ENCODE measurements around the gene CFAP92.

CFAP92 gene

GRCh38 chr3:129025691-129026435, 32.0 kb upstream of the CFAP92 start:
- DNase-seq (ENCODE audit: low read depth in 2 of 3, low spot score in 1 of 3) = no peak

- no peak for DNase-seq (ENCODE audit: low read depth in 2 of 3, low spot score in 1 of 3)
Measured at GRCh38 chr3:129025108-129025507, 31.2 kb upstream of the CFAP92 start.

- DNase-seq (ENCODE audit: low read depth in 2 of 3, low spot score in 1 of 3) = no peak
Measured at GRCh38 chr3:129023909-129024308, 30.0 kb upstream of the CFAP92 start.

- DNase-seq (ENCODE audit: low read depth in 2 of 3, low spot score in 1 of 3) = no peak
Measured at GRCh38 chr3:129023008-129023358, 29.1 kb upstream of the CFAP92 start.

GRCh38 chr3:129022114-129023007, 28.5 kb upstream of the CFAP92 start:
- no peak for DNase-seq (ENCODE audit: low read depth in 2 of 3, low spot score in 1 of 3)

- no peak for DNase-seq (ENCODE audit: low read depth in 2 of 3, low spot score in 1 of 3)
Measured at GRCh38 chr3:129021140-129021551, 27.3 kb upstream of the CFAP92 start.

- DNase-seq (ENCODE audit: low read depth in 2 of 3, low spot score in 1 of 3) = no peak
Measured at GRCh38 chr3:129020691-129021090, 26.8 kb upstream of the CFAP92 start.

- DNase-seq (ENCODE audit: low read depth in 2 of 3, low spot score in 1 of 3) = no peak
Measured at GRCh38 chr3:129019266-129019665, 25.4 kb upstream of the CFAP92 start.

- no peak for DNase-seq (ENCODE audit: low read depth in 2 of 3, low spot score in 1 of 3)
Measured at GRCh38 chr3:129018751-129019150, 24.9 kb upstream of the CFAP92 start.

GRCh38 chr3:129018271-129018670, 24.4 kb upstream of the CFAP92 start:
- DNase-seq (ENCODE audit: low read depth in 2 of 3, low spot score in 1 of 3) = no peak

GRCh38 chr3:129017484-129017899, 23.6 kb upstream of the CFAP92 start:
- no peak for DNase-seq (ENCODE audit: low read depth in 2 of 3, low spot score in 1 of 3)

- no peak for DNase-seq (ENCODE audit: low read depth in 2 of 3, low spot score in 1 of 3)
Measured at GRCh38 chr3:129016720-129017483, 23.0 kb upstream of the CFAP92 start.

GRCh38 chr3:129016356-129016719, 22.5 kb upstream of the CFAP92 start:
- peak in 2 of 3 donors; percentile 32 to 45 for DNase-seq (ENCODE audit: low read depth in 2 of 3, low spot score in 1 of 3)

GRCh38 chr3:129015388-129016105, 21.7 kb upstream of the CFAP92 start:
- no peak for DNase-seq (ENCODE audit: low read depth in 2 of 3, low spot score in 1 of 3)

GRCh38 chr3:129014793-129015345, 21.0 kb upstream of the CFAP92 start:
- DNase-seq (ENCODE audit: low read depth in 2 of 3, low spot score in 1 of 3) = no peak

GRCh38 chr3:129014148-129014547, 20.3 kb upstream of the CFAP92 start:
- DNase-seq (ENCODE audit: low read depth in 2 of 3, low spot score in 1 of 3) = no peak

GRCh38 chr3:129013491-129013891, 19.6 kb upstream of the CFAP92 start:
- DNase-seq (ENCODE audit: low read depth in 2 of 3, low spot score in 1 of 3) = no peak

GRCh38 chr3:129010310-129010956, 16.6 kb upstream of the CFAP92 start:
- no peak for DNase-seq (ENCODE audit: low read depth in 2 of 3, low spot score in 1 of 3)

GRCh38 chr3:129009266-129009665, 15.4 kb upstream of the CFAP92 start:
- no peak for DNase-seq (ENCODE audit: low read depth in 2 of 3, low spot score in 1 of 3)

- no peak for DNase-seq (ENCODE audit: low read depth in 2 of 3, low spot score in 1 of 3)
Measured at GRCh38 chr3:129007792-129008191, 13.9 kb upstream of the CFAP92 start.

Measured in stimulated activated CD4-positive, alpha-beta T cell treated with anti-CD3 and anti-CD28 coated beads, Interleukin-12 subunit alpha, Interleukin-12 subunit beta, amount 100 ng/mL, for 48 hours (primary cell).